DOHH2 (cell line): Measurements from ENCODE around the gene ZNF316.

Experiments used
- CTCF ChIP-seq: fragments of 200-600 bp; sonication (generic); IDR thresholded peaks from one replicate; pipeline ENCODE4 v1.5.1; 2014; ENCODE audit warnings: antibody characterized with exemption, mild to moderate bottlenecking, low read depth, low read length; ENCODE audit not compliant: poor library complexity, severe bottlenecking
- EZH2phosphoT487 ChIP-seq: fragments of 200-600 bp; sonication (generic); IDR thresholded peaks from 2 replicates; pipeline ENCODE4 v1.6.1; 2017; ENCODE audit warnings: borderline replicate concordance, mild to moderate bottlenecking, antibody characterized with exemption, low read length, moderate library complexity, mixed read lengths

GRCh38 chr7:6618621-6619020 is 18.5 kb upstream of the ZNF316 start:
- TF ChIP-seq CTCF = no peak
- no peak for TF ChIP-seq EZH2phosphoT487
